T-helper 1 cell (primary cell): ENCODE data around the gene TBC1D25.
A peak's percentile ranks its signal among the peaks of the same experiment; 100 is the strongest.
"Not testable (repeated sequence)": the region's sequence is repeated elsewhere in the genome, so short reads cannot be mapped to it uniquely, and the experiment has no call there.

ENCODE experiments used
- DNase-seq, 5 donors: peaks; one replicate each; pipeline ENCODE4 v3.0.0-alpha.2; 2012 to 2020

The TBC1D25 gene

GRCh38 chrX:48516987-48517386 lies 22.5 kb upstream of the TBC1D25 start:
- DNase-seq, result no peak

- not testable (repeated sequence) for DNase-seq
These were observed 20.0 kb upstream of the TBC1D25 start for GRCh38 chrX:48519481-48519880.

- peak in 1 of 5 donors; percentile 55 for DNase-seq
These were observed 19.1 kb upstream of the TBC1D25 start for GRCh38 chrX:48520455-48520854.

- DNase-seq, result peak in 1 of 5 donors; percentile 64
These were observed 18.6 kb upstream of the TBC1D25 start for GRCh38 chrX:48520976-48521352.

GRCh38 chrX:48521353-48522243 lies 17.9 kb upstream of the TBC1D25 start, which contains the start of gene EBP:
EBP (plus strand) TSS chrX:48521808; CDS start chrX:48523772, 1,964 bp downstream.
- peak; percentile 86 to 98 (median 89) for DNase-seq

- no peak for DNase-seq
These were observed 17.2 kb upstream of the TBC1D25 start for GRCh38 chrX:48522291-48522690.

GRCh38 chrX:48523682-48524081 lies 15.8 kb upstream of the TBC1D25 start:
- no peak for DNase-seq

GRCh38 chrX:48525853-48526252 lies 13.7 kb upstream of the TBC1D25 start:
- not testable (repeated sequence) for DNase-seq

GRCh38 chrX:48530736-48531135 lies 8.8 kb upstream of the TBC1D25 start:
- no peak for DNase-seq

GRCh38 chrX:48531358-48531959 lies 8.1 kb upstream of the TBC1D25 start:
- peak in 1 of 5 donors; percentile 33 for DNase-seq

GRCh38 chrX:48532161-48532560 lies 7.4 kb upstream of the TBC1D25 start:
- DNase-seq, result no peak

- DNase-seq, result no peak
These were observed 6.3 kb upstream of the TBC1D25 start for GRCh38 chrX:48533165-48533564.

- no peak for DNase-seq
These were observed 721 bp upstream of the TBC1D25 start for GRCh38 chrX:48538641-48539344.

- peak in 4 of 5 donors; percentile 19 to 60 (median 37) for DNase-seq
These were observed 488 bp downstream of the TBC1D25 start for GRCh38 chrX:48540028-48540375.

- no peak for DNase-seq
These were observed 966 bp downstream of the TBC1D25 start for GRCh38 chrX:48540480-48540879.

GRCh38 chrX:48541140-48541814 lies 1.8 kb downstream of the TBC1D25 start:
- no peak for DNase-seq

- DNase-seq, result no peak
These were observed 9.4 kb downstream of the TBC1D25 start for GRCh38 chrX:48548871-48549270.

- DNase-seq, result not testable (repeated sequence)
These were observed 16.3 kb downstream of the TBC1D25 start for GRCh38 chrX:48555731-48556325.

GRCh38 chrX:48558271-48558670 lies 18.8 kb downstream of the TBC1D25 start:
- DNase-seq, result peak in 1 of 5 donors; percentile 12

GRCh38 chrX:48559636-48560035 lies 20.1 kb downstream of the TBC1D25 start:
- no peak for DNase-seq

- no peak for DNase-seq
These were observed 20.5 kb downstream of the TBC1D25 start for GRCh38 chrX:48560056-48560455.

- no peak for DNase-seq
These were observed 21.2 kb downstream of the TBC1D25 start for GRCh38 chrX:48560681-48561080.
